Measurements from ENCODE around the gene GPC3. TPM values are rescaled to one million over a fixed set of nuclear protein-coding genes. Genes with fewer than 3 reads are reported as not detected.

The GPC3 gene
- polyA plus RNA-seq, 1 of the 3 experiments (the other 2 are of a cell fraction) = 1.4 TPM

DNA sequence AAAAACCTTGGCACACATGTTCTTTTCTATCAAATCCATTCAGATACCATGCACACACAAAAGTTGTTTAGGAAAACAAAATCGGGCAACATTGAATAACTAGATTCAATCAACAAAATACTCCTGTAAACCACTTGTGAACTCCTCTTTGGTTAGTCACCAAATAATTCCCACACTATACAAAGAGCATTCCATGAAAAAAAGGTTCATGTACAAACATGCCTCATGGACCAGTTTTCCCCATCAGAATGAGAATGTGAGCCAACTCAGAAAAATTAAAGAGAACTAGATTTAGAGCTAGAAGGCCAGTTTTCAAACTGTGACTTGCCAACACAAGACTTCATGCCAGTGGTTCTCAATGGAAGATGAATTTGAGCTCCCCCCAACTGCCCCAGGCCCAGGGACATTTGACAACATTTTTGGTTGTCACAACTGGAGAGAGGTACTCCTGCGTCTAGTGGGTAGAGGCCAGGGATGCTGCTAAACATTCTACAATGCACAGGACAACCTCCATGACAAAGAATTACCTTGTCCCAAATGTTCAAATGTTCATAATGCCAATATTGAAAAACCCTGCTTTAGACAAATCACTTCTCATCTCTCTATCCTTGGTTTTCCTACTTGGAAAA, 55.4 kb downstream of the GPC3 start (continued):
- TF ChIP-seq, protein P1, sequence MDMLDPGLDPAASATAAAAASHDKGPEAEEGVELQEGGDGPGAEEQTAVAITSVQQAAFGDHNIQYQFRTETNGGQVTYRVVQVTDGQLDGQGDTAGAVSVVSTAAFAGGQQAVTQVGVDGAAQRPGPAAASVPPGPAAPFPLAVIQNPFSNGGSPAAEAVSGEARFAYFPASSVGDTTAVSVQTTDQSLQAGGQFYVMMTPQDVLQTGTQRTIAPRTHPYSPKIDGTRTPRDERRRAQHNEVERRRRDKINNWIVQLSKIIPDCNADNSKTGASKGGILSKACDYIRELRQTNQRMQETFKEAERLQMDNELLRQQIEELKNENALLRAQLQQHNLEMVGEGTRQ (IDR thresholded peaks at IDR 0.05; ENCODE audit: borderline replicate concordance, low read depth, low read length) = no peak
- TF ChIP-seq TEAD4 (IDR thresholded peaks at IDR 0.05; ENCODE audit: borderline replicate concordance, insufficient read depth) = no peak

DNA sequence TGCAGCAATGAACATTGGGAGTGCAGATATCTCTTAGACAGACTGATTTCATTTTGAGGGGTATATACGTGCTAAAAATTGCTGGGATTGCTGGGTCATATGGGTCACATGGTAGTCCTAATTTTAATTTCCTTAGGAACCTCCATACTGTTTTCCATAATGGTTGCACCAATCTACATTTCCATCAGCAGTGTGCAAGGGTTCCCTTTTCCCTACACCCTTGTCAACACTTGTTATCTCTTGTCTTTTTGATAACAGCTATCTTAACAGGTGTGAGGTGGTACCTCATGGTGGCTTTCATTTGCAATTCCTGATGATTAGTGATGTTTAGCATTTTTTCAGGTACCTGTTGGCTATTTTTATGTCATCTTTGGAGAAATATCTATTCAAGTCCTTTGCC, 57.0 kb downstream of the GPC3 start:
- no peak overlapping the region for H3K27ac ChIP-seq (ENCODE audit: low read depth in 2 of 2, low read length in 1 of 2)
- H2AFZ ChIP-seq (ENCODE audit: low read depth) = no peak overlapping the region
- no peaks in the 10 kb centered on the region for H3K27me3 ChIP-seq (ENCODE audit: insufficient read depth)
- H3K9me2 ChIP-seq = no peaks in the 10 kb centered on the region
- no peaks in the 10 kb centered on the region for H3K36me3 ChIP-seq (replicated peaks in 1 of 2; ENCODE audit: control insufficient read depth in 1 of 2, insufficient read depth in 2 of 2, low read length in 1 of 2)
- DNase-seq = no peak
- no peaks in the 10 kb centered on the region for H3K9me3 ChIP-seq
- no peak overlapping the region for H3K4me2 ChIP-seq
- H3K4me1 ChIP-seq (ENCODE audit: control insufficient read depth in 1 of 2, insufficient read depth in 2 of 2, low read depth in 1 of 2, low read length in 1 of 2) = peaks cover 0 to 4% of the 10 kb centered on the region in 2 experiments; a peak in 1 of 4 replicates
- no peaks in the 10 kb centered on the region for H4K20me1 ChIP-seq (ENCODE audit: insufficient read depth)
- no peak overlapping the region for H3K4me3 ChIP-seq (ENCODE audit: low read depth in 2 of 2, low read length in 1 of 2)
- POLR2A ChIA-PET = no interaction called here
- no peaks in the 10 kb centered on the region for H3F3A ChIP-seq (replicated peaks; ENCODE audit: insufficient read depth)
- 16% methylated on average over 1 of the region's 1 CpG for WGBS (ENCODE audit: low lambda C conversion rate)
- H3K79me2 ChIP-seq (ENCODE audit: insufficient read depth) = no peaks in the 10 kb centered on the region
- TF ChIP-seq, protein P1 (IDR thresholded peaks at IDR 0.05; ENCODE audit: borderline replicate concordance, low read depth, low read length) = no peak
- TF ChIP-seq NRF1 (IDR thresholded peaks at IDR 0.05; ENCODE audit: low read depth, low read length) (no peak), FOXJ3 (CRISPR knock-in tag; IDR thresholded peaks at IDR 0.05) (no peak), TAF1 (IDR thresholded peaks at IDR 0.05; ENCODE audit: borderline replicate concordance, low read depth, low read length) (no peak), SMC3 (IDR thresholded peaks at IDR 0.05; ENCODE audit: low read depth, low read length) (no peak)
- TF ChIP-seq, protein P2, sequence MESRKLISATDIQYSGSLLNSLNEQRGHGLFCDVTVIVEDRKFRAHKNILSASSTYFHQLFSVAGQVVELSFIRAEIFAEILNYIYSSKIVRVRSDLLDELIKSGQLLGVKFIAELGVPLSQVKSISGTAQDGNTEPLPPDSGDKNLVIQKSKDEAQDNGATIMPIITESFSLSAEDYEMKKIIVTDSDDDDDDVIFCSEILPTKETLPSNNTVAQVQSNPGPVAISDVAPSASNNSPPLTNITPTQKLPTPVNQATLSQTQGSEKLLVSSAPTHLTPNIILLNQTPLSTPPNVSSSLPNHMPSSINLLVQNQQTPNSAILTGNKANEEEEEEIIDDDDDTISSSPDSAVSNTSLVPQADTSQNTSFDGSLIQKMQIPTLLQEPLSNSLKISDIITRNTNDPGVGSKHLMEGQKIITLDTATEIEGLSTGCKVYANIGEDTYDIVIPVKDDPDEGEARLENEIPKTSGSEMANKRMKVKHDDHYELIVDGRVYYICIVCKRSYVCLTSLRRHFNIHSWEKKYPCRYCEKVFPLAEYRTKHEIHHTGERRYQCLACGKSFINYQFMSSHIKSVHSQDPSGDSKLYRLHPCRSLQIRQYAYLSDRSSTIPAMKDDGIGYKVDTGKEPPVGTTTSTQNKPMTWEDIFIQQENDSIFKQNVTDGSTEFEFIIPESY (IDR thresholded peaks at IDR 0.05; ENCODE audit: borderline replicate concordance, low read depth) = no peak
- no peak overlapping the region for H3K9ac ChIP-seq
- CTCF ChIA-PET = no interaction called here

DNA sequence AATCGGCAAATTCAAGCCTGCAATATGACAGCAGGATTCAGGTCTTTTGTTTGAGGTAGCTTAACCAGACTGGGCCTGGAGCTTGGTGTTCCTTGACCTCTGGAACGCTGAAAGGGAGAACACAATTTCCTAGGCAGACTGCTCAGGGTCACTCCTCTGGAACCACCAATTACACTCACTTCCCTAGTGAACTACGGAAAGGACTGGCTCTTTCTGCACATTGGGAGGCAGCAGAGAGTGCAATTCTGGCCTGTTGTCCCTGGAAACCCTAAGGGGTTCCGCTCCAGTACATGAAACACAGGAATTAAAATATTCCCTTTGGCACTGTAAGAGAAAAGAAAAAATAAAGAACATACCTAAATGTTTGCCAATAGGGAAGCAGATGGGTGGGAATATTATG, 58.6 kb downstream of the GPC3 start:
- Histone ChIP-seq H2AFZ (ENCODE audit: low read depth) (no peak overlapping the region), H3K4me2 (no peak overlapping the region), H3K9ac (no peak overlapping the region), H3K4me1 (ENCODE audit: control insufficient read depth in 1 of 2, insufficient read depth in 2 of 2, low read depth in 1 of 2, low read length in 1 of 2) (peaks cover 0 to 6% of the 10 kb centered on the region in 2 experiments; a peak in 1 of 4 replicates), H4K20me1 (ENCODE audit: insufficient read depth) (no peaks in the 10 kb centered on the region), H3K9me2 (no peaks in the 10 kb centered on the region), H3K4me3 (ENCODE audit: low read depth in 2 of 2, low read length in 1 of 2) (no peak overlapping the region), H3K9me3 (no peaks in the 10 kb centered on the region), H3K79me2 (ENCODE audit: insufficient read depth) (no peaks in the 10 kb centered on the region), H3K36me3 (replicated peaks in 1 of 2; ENCODE audit: control insufficient read depth in 1 of 2, insufficient read depth in 2 of 2, low read length in 1 of 2) (no peaks in the 10 kb centered on the region), H3K27me3 (ENCODE audit: insufficient read depth) (no peaks in the 10 kb centered on the region), H3K27ac (ENCODE audit: low read depth in 2 of 2, low read length in 1 of 2) (no peak overlapping the region), H3F3A (replicated peaks; ENCODE audit: insufficient read depth) (no peaks in the 10 kb centered on the region)
- no peak for DNase-seq
- WGBS (ENCODE audit: low lambda C conversion rate) = 41% methylated on average over 4 of the region's 4 CpGs
- ChIA-PET POLR2A (no interaction called here), CTCF (interaction anchor here (0.6 kb wide), 1 partner anchor 145 kb away, joined by 3 read pairs; no protein-coding TSS in a partner anchor)
- TF ChIP-seq GABPA (IDR thresholded peaks at IDR 0.05; ENCODE audit: low read depth) = no peak
- no peak for TF ChIP-seq YY1 (IDR thresholded peaks at IDR 0.05; ENCODE audit: low read depth)
- no peak for TF ChIP-seq MEF2A (IDR thresholded peaks at IDR 0.05; ENCODE audit: borderline replicate concordance, low read depth)
- TF ChIP-seq RXRA (IDR thresholded peaks at IDR 0.05; ENCODE audit: borderline replicate concordance, low read depth) = no peak
- TF ChIP-seq TAF1 (IDR thresholded peaks at IDR 0.05; ENCODE audit: borderline replicate concordance, low read depth, low read length) = no peak
- no peak for TF ChIP-seq TCF12 (IDR thresholded peaks at IDR 0.05)
- TF ChIP-seq RAD21 (IDR thresholded peaks at IDR 0.05; ENCODE audit: low read length) = no peak
- no peak for TF ChIP-seq SIN3A (IDR thresholded peaks at IDR 0.05; ENCODE audit: borderline replicate concordance, low read depth, low read length)
- TF ChIP-seq FOSL2 (IDR thresholded peaks at IDR 0.05; ENCODE audit: borderline replicate concordance, low read depth) = no peak
- no peak for TF ChIP-seq CHD2 (IDR thresholded peaks at IDR 0.05; ENCODE audit: low read length, partially characterized antibody)
- no peak for TF ChIP-seq TEAD4 (IDR thresholded peaks at IDR 0.05; ENCODE audit: borderline replicate concordance, insufficient read depth)
- TF ChIP-seq FOXM1 (IDR thresholded peaks at IDR 0.05; ENCODE audit: low read depth) = no peak
- TF ChIP-seq, protein P3, sequence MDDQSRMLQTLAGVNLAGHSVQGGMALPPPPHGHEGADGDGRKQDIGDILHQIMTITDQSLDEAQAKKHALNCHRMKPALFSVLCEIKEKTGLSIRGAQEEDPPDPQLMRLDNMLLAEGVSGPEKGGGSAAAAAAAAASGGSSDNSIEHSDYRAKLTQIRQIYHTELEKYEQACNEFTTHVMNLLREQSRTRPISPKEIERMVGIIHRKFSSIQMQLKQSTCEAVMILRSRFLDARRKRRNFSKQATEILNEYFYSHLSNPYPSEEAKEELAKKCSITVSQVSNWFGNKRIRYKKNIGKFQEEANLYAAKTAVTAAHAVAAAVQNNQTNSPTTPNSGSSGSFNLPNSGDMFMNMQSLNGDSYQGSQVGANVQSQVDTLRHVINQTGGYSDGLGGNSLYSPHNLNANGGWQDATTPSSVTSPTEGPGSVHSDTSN (IDR thresholded peaks at IDR 0.05) = no peak
- no peak for TF ChIP-seq MXI1 (IDR thresholded peaks at IDR 0.05; ENCODE audit: low read depth, low read length)
- no peak for TF ChIP-seq NRF1 (IDR thresholded peaks at IDR 0.05; ENCODE audit: low read depth, low read length)

All from SK-N-SH (cell line).